Ectodermal cell (in vitro differentiated cells): ENCODE results near the gene BOLL.

Experiments
- H3K27ac ChIP-seq: 2 replicates; pipeline ENCODE4 v1.7.0; 2013; ENCODE audit warnings: mild to moderate bottlenecking, low read depth, low read length; ENCODE audit not compliant: insufficient read depth, poor library complexity, severe bottlenecking
- H3K27me3 ChIP-seq: 2 replicates; pipeline ENCODE4 v1.7.0; 2013; ENCODE audit warnings: mild to moderate bottlenecking, low read length; ENCODE audit not compliant: insufficient read depth, control insufficient read depth, poor library complexity, severe bottlenecking
- H3K36me3 ChIP-seq: one replicate; pipeline ENCODE4 v1.7.0; 2013; ENCODE audit warnings: low read length; ENCODE audit not compliant: control insufficient read depth, insufficient read depth
- H3K4me1 ChIP-seq: one replicate; pipeline ENCODE4 v1.7.0; 2013; ENCODE audit warnings: low read length; ENCODE audit not compliant: control insufficient read depth, insufficient read depth
- H3K4me3 ChIP-seq: 2 replicates; pipeline ENCODE4 v1.7.0; 2013; ENCODE audit warnings: low read depth, low read length, control low read depth; ENCODE audit not compliant: insufficient read depth
- H3K9me3 ChIP-seq: 2 replicates; pipeline ENCODE4 v1.7.0; 2013; ENCODE audit warnings: mild to moderate bottlenecking, low read length, moderate library complexity; ENCODE audit not compliant: control insufficient read depth
- WGBS, 2 experiments: methylation state at CpG; one replicate each; pipeline ENCODE4 v1.1.7; 2013; ENCODE audit warnings: missing lambda C conversion rate in 2 of 2; 5-methylcytosine and 5-hydroxymethylcytosine counted together

Gene BOLL

GRCh38 chr2:197810016-197810415, 24.9 kb upstream of the BOLL start:
- 89 to 91% methylated on average over 3 of the region's 3 CpGs for WGBS, 2 experiments
- peaks cover 32% of the 10 kb centered on the region for H3K27me3 ChIP-seq
- H3K27ac ChIP-seq = no peak overlapping the region
- no peaks in the 10 kb centered on the region for H3K9me3 ChIP-seq
- H3K4me3 ChIP-seq = no peak overlapping the region
- H3K4me1 ChIP-seq = no peaks in the 10 kb centered on the region
- no peaks in the 10 kb centered on the region for H3K36me3 ChIP-seq

- peaks cover under 1% of the 10 kb centered on the region for H3K4me1 ChIP-seq
- no peaks in the 10 kb centered on the region for H3K9me3 ChIP-seq
- no peak overlapping the region for H3K4me3 ChIP-seq
- H3K27me3 ChIP-seq = peaks cover 39% of the 10 kb centered on the region
- H3K36me3 ChIP-seq = no peaks in the 10 kb centered on the region
- 91 to 94% methylated on average over 4 to 5 of the region's 5 CpGs for WGBS, 2 experiments
- no peak overlapping the region for H3K27ac ChIP-seq
These were observed 23.9 kb upstream of the BOLL start for GRCh38 chr2:197809064-197809463.

GRCh38 chr2:197805715-197806633, 20.9 kb upstream of the BOLL start:
- H3K36me3 ChIP-seq = no peaks in the 10 kb centered on the region
- H3K4me1 ChIP-seq = peaks cover 5% of the 10 kb centered on the region
- H3K9me3 ChIP-seq = no peaks in the 10 kb centered on the region
- H3K27me3 ChIP-seq = peaks cover 46% of the 10 kb centered on the region
- no peak overlapping the region for H3K27ac ChIP-seq
- peak overlapping the region; percentile 54 for H3K4me3 ChIP-seq
- 40 to 50% methylated on average over 10 of the region's 11 CpGs for WGBS, 2 experiments

- H3K36me3 ChIP-seq = no peaks in the 10 kb centered on the region
- WGBS, 2 experiments = 1% methylated on average over 92 of the region's 92 CpGs
- no peaks in the 10 kb centered on the region for H3K9me3 ChIP-seq
- H3K27ac ChIP-seq = no peak overlapping the region
- peaks cover 5% of the 10 kb centered on the region for H3K4me1 ChIP-seq
- peaks cover 46% of the 10 kb centered on the region for H3K27me3 ChIP-seq
- peak overlapping the region; percentile 54 for H3K4me3 ChIP-seq
These were observed 19.9 kb upstream of the BOLL start for GRCh38 chr2:197804758-197805714.

GRCh38 chr2:197804049-197804757, 19.1 kb upstream of the BOLL start, which contains the start of gene PLCL1:
TSS of gene PLCL1 (plus strand) at chr2:197804593.
- peak within 1 kb of the TSS; percentile 54 for H3K4me3 ChIP-seq
- H3K9me3 ChIP-seq = no peaks in the 10 kb centered on the region
- WGBS, 2 experiments = 1% methylated on average over 50 of the region's 50 CpGs
- H3K27ac ChIP-seq = no peak within 1 kb of the TSS
- peaks cover 46% of the 10 kb centered on the region for H3K27me3 ChIP-seq
- peaks cover 5% of the 10 kb centered on the region for H3K4me1 ChIP-seq
- H3K36me3 ChIP-seq = no peaks in the 10 kb centered on the region

GRCh38 chr2:197803033-197803444, 17.9 kb upstream of the BOLL start:
- peaks cover 44% of the 10 kb centered on the region for H3K27me3 ChIP-seq
- H3K36me3 ChIP-seq = no peaks in the 10 kb centered on the region
- no peak overlapping the region for H3K4me3 ChIP-seq
- WGBS, 2 experiments = 9 to 52% methylated on average over 1 to 2 of the region's 2 CpGs
- H3K9me3 ChIP-seq = no peaks in the 10 kb centered on the region
- no peak overlapping the region for H3K27ac ChIP-seq
- peaks cover 5% of the 10 kb centered on the region for H3K4me1 ChIP-seq

- H3K27me3 ChIP-seq = peaks cover 24% of the 10 kb centered on the region
- no peaks in the 10 kb centered on the region for H3K9me3 ChIP-seq
- no peaks in the 10 kb centered on the region for H3K36me3 ChIP-seq
- H3K4me1 ChIP-seq = peaks cover 5% of the 10 kb centered on the region
- H3K27ac ChIP-seq = no peak overlapping the region
- H3K4me3 ChIP-seq = no peak overlapping the region
These were observed 15.9 kb upstream of the BOLL start for GRCh38 chr2:197801033-197801432.

GRCh38 chr2:197800091-197800490, 15.0 kb upstream of the BOLL start:
- WGBS, 2 experiments = 79 to 81% methylated on average over 2 of the region's 2 CpGs
- Histone ChIP-seq H3K9me3 (no peaks in the 10 kb centered on the region), H3K4me3 (no peak overlapping the region), H3K4me1 (peaks cover 5% of the 10 kb centered on the region), H3K36me3 (no peaks in the 10 kb centered on the region), H3K27ac (no peak overlapping the region), H3K27me3 (peaks cover 15% of the 10 kb centered on the region)

GRCh38 chr2:197799068-197799467, 13.9 kb upstream of the BOLL start:
- 71 to 82% methylated on average over 3 of the region's 3 CpGs for WGBS, 2 experiments
- Histone ChIP-seq H3K9me3 (no peaks in the 10 kb centered on the region), H3K27ac (no peak overlapping the region), H3K4me3 (no peak overlapping the region), H3K4me1 (peaks cover 4% of the 10 kb centered on the region), H3K36me3 (no peaks in the 10 kb centered on the region), H3K27me3 (peaks cover 7% of the 10 kb centered on the region)
